ENCODE measurements around the gene SERPINB5. TPM values are rescaled to one million over a fixed set of nuclear protein-coding genes. Genes with fewer than 3 reads are reported as not detected.

Gene SERPINB5
- total RNA-seq, 2 donors from 2014 or later, result 4.8 to 6.1 TPM

GRCh38 chr18:63534615-63535014 lies 57.9 kb downstream of the SERPINB5 start:
- H3K9ac ChIP-seq (ENCODE audit: low read depth in 2 of 2, low read length in 2 of 2), result no peak overlapping the region
- no peaks in the 10 kb centered on the region for H3K4me1 ChIP-seq
- no peak overlapping the region for H3K27ac ChIP-seq
- no peak for DNase-seq
- H3K27me3 ChIP-seq, result no peaks in the 10 kb centered on the region
- TF ChIP-seq CTCF (IDR thresholded peaks at IDR 0.05), result no peak
- H3K9me3 ChIP-seq, result no peaks in the 10 kb centered on the region
- intact Hi-C loops (cut with DNase I), result no loop called here
- H3K36me3 ChIP-seq, result no peaks in the 10 kb centered on the region
- H3K4me3 ChIP-seq, result no peak overlapping the region

- intact Hi-C loops (cut with DNase I), result no loop called here
- no peaks in the 10 kb centered on the region for H3K9me3 ChIP-seq
- no peaks in the 10 kb centered on the region for H3K27me3 ChIP-seq
- no peak for DNase-seq
- no peak overlapping the region for H3K4me3 ChIP-seq
- no peak for TF ChIP-seq CTCF (IDR thresholded peaks at IDR 0.05)
- no peak overlapping the region for H3K27ac ChIP-seq
- H3K36me3 ChIP-seq, result no peaks in the 10 kb centered on the region
- no peaks in the 10 kb centered on the region for H3K4me1 ChIP-seq
- H3K9ac ChIP-seq (ENCODE audit: low read depth in 2 of 2, low read length in 2 of 2), result no peak overlapping the region
Observed at GRCh38 chr18:63539904-63540510, 63.2 kb downstream of the SERPINB5 start.

GRCh38 chr18:63542069-63542468 lies 65.3 kb downstream of the SERPINB5 start, which contains the start of gene SERPINB12:
TSS of gene SERPINB12 (plus strand) at chr18:63542369. CDS start at chr18:63556160, 13,791 bp downstream.
- no peaks in the 10 kb centered on the region for H3K27me3 ChIP-seq
- no peak for TF ChIP-seq CTCF (IDR thresholded peaks at IDR 0.05)
- no peaks in the 10 kb centered on the region for H3K9me3 ChIP-seq
- no peaks in the 10 kb centered on the region for H3K4me1 ChIP-seq
- no peak within 1 kb of the TSS for H3K9ac ChIP-seq (ENCODE audit: low read depth in 2 of 2, low read length in 2 of 2)
- DNase-seq, result no peak
- intact Hi-C loops (cut with DNase I), result no loop called here
- H3K27ac ChIP-seq, result no peak within 1 kb of the TSS
- no peak within 1 kb of the TSS for H3K4me3 ChIP-seq
- no peaks in the 10 kb centered on the region for H3K36me3 ChIP-seq

- Histone ChIP-seq H3K9me3 (no peaks in the 10 kb centered on the region), H3K27ac (no peak overlapping the region), H3K27me3 (no peaks in the 10 kb centered on the region), H3K4me1 (no peaks in the 10 kb centered on the region), H3K9ac (ENCODE audit: low read depth in 2 of 2, low read length in 2 of 2) (no peak overlapping the region), H3K36me3 (no peaks in the 10 kb centered on the region), H3K4me3 (no peak overlapping the region)
- no peak for DNase-seq
- intact Hi-C loops (cut with DNase I), result no loop called here
- no peak for TF ChIP-seq CTCF (IDR thresholded peaks at IDR 0.05)
Observed at GRCh38 chr18:63544017-63544416, 67.3 kb downstream of the SERPINB5 start.

GRCh38 chr18:63545000-63545399 lies 68.2 kb downstream of the SERPINB5 start:
- Histone ChIP-seq H3K9ac (ENCODE audit: low read depth in 2 of 2, low read length in 2 of 2) (no peak overlapping the region), H3K9me3 (no peaks in the 10 kb centered on the region), H3K27me3 (no peaks in the 10 kb centered on the region), H3K36me3 (no peaks in the 10 kb centered on the region), H3K4me3 (no peak overlapping the region), H3K27ac (no peak overlapping the region), H3K4me1 (no peaks in the 10 kb centered on the region)
- no peak for DNase-seq
- no peak for TF ChIP-seq CTCF (IDR thresholded peaks at IDR 0.05)
- intact Hi-C loops (cut with DNase I), result no loop called here
